KMS-11 (cell line): Measurements from ENCODE around the gene GARIN3.
"Not testable (repeated sequence)": the region's sequence is repeated elsewhere in the genome, so short reads cannot be mapped to it uniquely, and the experiment has no call there.

ENCODE experiments used
- H2AFZ ChIP-seq: fragments of 200-600 bp; sonication (generic); 2 replicates; pipeline ENCODE4 v1.6.1; 2016; ENCODE audit warnings: antibody characterized with exemption, mixed run types, low read depth
- H3K27ac ChIP-seq: fragments of 200-600 bp; sonication (generic); 2 replicates; pipeline ENCODE4 v1.6.1; 2016; ENCODE audit warnings: mild to moderate bottlenecking, mixed run types
- H3K27me3 ChIP-seq: fragments of 200-600 bp; sonication (generic); 2 replicates; pipeline ENCODE4 v1.6.1; 2017; ENCODE audit warnings: mild to moderate bottlenecking, low read depth, mixed run types, moderate library complexity; ENCODE audit not compliant: insufficient read depth
- H3K36me3 ChIP-seq: fragments of 200-600 bp; sonication (generic); 2 replicates; pipeline ENCODE4 v1.6.1; 2017; ENCODE audit warnings: mild to moderate bottlenecking, mixed run types; ENCODE audit not compliant: insufficient read depth
- H3K4me1 ChIP-seq: fragments of 200-600 bp; sonication (generic); 2 replicates; pipeline ENCODE4 v1.6.1; 2016; ENCODE audit warnings: mild to moderate bottlenecking, low read depth, mixed run types; ENCODE audit not compliant: poor library complexity, severe bottlenecking
- H3K4me2 ChIP-seq: fragments of 200-600 bp; sonication (generic); 2 replicates; pipeline ENCODE4 v1.7.0; 2016; ENCODE audit warnings: mild to moderate bottlenecking, mixed run types
- H3K4me3 ChIP-seq: fragments of 200-600 bp; sonication (generic); IDR thresholded peaks from 2 replicates; pipeline ENCODE4 v1.6.1; 2017; ENCODE audit warnings: low read depth, low read length, mixed read lengths; ENCODE audit not compliant: insufficient read depth
- H3K79me2 ChIP-seq: fragments of 200-600 bp; sonication (generic); 2 replicates; pipeline ENCODE4 v1.6.1; 2016; ENCODE audit warnings: low read depth, mixed run types; ENCODE audit not compliant: insufficient read depth
- H3K9ac ChIP-seq: fragments of 200-600 bp; sonication (generic); 2 replicates; pipeline ENCODE4 v1.6.1; 2016; ENCODE audit warnings: mild to moderate bottlenecking, mixed run types
- H4K20me1 ChIP-seq: fragments of 200-600 bp; sonication (generic); 2 replicates; pipeline ENCODE4 v1.6.1; 2016; ENCODE audit warnings: mild to moderate bottlenecking, mixed run types; ENCODE audit not compliant: insufficient read depth
- CTCF ChIP-seq: fragments of 200-600 bp; sonication (generic); conservative IDR thresholded peaks from 2 replicates; pipeline ENCODE4 v1.6.1; 2017; ENCODE audit warnings: low read depth, mild to moderate bottlenecking, antibody characterized with exemption, low read length, moderate library complexity, mixed read lengths

GARIN3 gene

GRCh38 chr5:157187046-157187754 is 21.1 kb upstream of the GARIN3 start:
- Histone ChIP-seq H3K27me3 (no peaks in the 10 kb centered on the region), H3K79me2 (no peaks in the 10 kb centered on the region), H3K9ac (no peak overlapping the region), H3K4me1 (no peaks in the 10 kb centered on the region), H3K4me2 (no peak overlapping the region), H4K20me1 (no peaks in the 10 kb centered on the region), H2AFZ (no peak overlapping the region), H3K27ac (no peak overlapping the region), H3K36me3 (no peaks in the 10 kb centered on the region), H3K4me3 (no peak overlapping the region)
- TF ChIP-seq CTCF: no peak

GRCh38 chr5:157186309-157187045 is 20.4 kb upstream of the GARIN3 start:
- H3K79me2 ChIP-seq: no peaks in the 10 kb centered on the region
- no peak overlapping the region for H2AFZ ChIP-seq
- H3K9ac ChIP-seq: no peak overlapping the region
- no peak for TF ChIP-seq CTCF
- no peak overlapping the region for H3K4me3 ChIP-seq
- H4K20me1 ChIP-seq: no peaks in the 10 kb centered on the region
- H3K36me3 ChIP-seq: no peaks in the 10 kb centered on the region
- H3K27ac ChIP-seq: no peak overlapping the region
- H3K4me1 ChIP-seq: no peaks in the 10 kb centered on the region
- no peak overlapping the region for H3K4me2 ChIP-seq
- no peaks in the 10 kb centered on the region for H3K27me3 ChIP-seq

GRCh38 chr5:157185122-157185521 is 19.1 kb upstream of the GARIN3 start:
- H3K4me2 ChIP-seq, H3K79me2 ChIP-seq, H3K27me3 ChIP-seq, H3K4me3 ChIP-seq, H3K27ac ChIP-seq, H3K4me1 ChIP-seq, H4K20me1 ChIP-seq, H3K9ac ChIP-seq, H2AFZ ChIP-seq, H3K36me3 ChIP-seq: not testable (repeated sequence)

- Histone ChIP-seq H4K20me1 (no peaks in the 10 kb centered on the region), H3K27ac (no peak overlapping the region), H3K4me3 (no peak overlapping the region), H3K4me2 (no peak overlapping the region), H3K27me3 (no peaks in the 10 kb centered on the region), H3K36me3 (no peaks in the 10 kb centered on the region), H3K79me2 (no peaks in the 10 kb centered on the region), H3K9ac (no peak overlapping the region), H2AFZ (no peak overlapping the region), H3K4me1 (no peaks in the 10 kb centered on the region)
- no peak for TF ChIP-seq CTCF
Observed at GRCh38 chr5:157184117-157184670, 18.1 kb upstream of the GARIN3 start.
